Tibial nerve (tissue), 4 donors: ENCODE results near the gene KRTAP10-9. TPM values are rescaled to one million over a fixed set of nuclear protein-coding genes. Genes with fewer than 3 reads are reported as not detected.
"Not testable (repeated sequence)": the region's sequence is repeated elsewhere in the genome, so short reads cannot be mapped to it uniquely, and the experiment has no call there.

Experiments used
- DNase-seq, 2 donors: peaks; one replicate each; pipeline ENCODE4 v3.0.0-alpha.2; 2019; ENCODE audit warnings: low spot score in 2 of 2
- H3K27ac ChIP-seq, 4 donors: fragments of 200-600 bp; sonication (generic) in 3 of 4; one replicate each; pipeline ENCODE4 v1.5.1; 2017 to 2019; ENCODE audit warnings: mild to moderate bottlenecking in 1 of 4
- H3K27me3 ChIP-seq, 2 donors: fragments of 200-600 bp; sonication (generic) in 1 of 2; one replicate each; pipeline versions ENCODE4 v1.5.1 to v1.6.0; 2017 to 2019
- H3K36me3 ChIP-seq, 3 donors: fragments of 200-600 bp; sonication (generic); one replicate each; pipeline ENCODE4 v1.5.1; 2018 to 2019
- H3K4me1 ChIP-seq, 4 donors: fragments of 200-600 bp; sonication (generic) in 3 of 4; one replicate each; pipeline ENCODE4 v1.5.1; 2017 to 2019
- H3K4me3 ChIP-seq, 4 donors: fragments of 200-600 bp; sonication (generic) in 3 of 4; one replicate each; pipeline ENCODE4 v1.5.1; 2017 to 2019; ENCODE audit warnings: mild to moderate bottlenecking in 1 of 4, moderate library complexity in 1 of 4
- H3K9me3 ChIP-seq, 4 donors: fragments of 200-600 bp; sonication (generic) in 3 of 4; one replicate each; pipeline ENCODE4 v1.5.1; 2017 to 2019
- CTCF ChIP-seq, 5 experiments: fragments of 200-600 bp in 3 of 5; fragments of 450-650 bp in 2 of 5; sonication (generic) in 3 of 5; IDR thresholded peaks; one replicate each; pipeline ENCODE4 v1.5.1; 2016 to 2019; ENCODE audit warnings: antibody characterized with exemption in 5 of 5, mild to moderate bottlenecking in 3 of 5, moderate library complexity in 2 of 5
- EP300 ChIP-seq, 2 donors: sonication (generic); formaldehyde crosslinking; IDR thresholded peaks; one replicate each; pipeline ENCODE4 v1.6.1; 2017; ENCODE audit warnings: antibody characterized with exemption in 2 of 2, mild to moderate bottlenecking in 1 of 2
- POLR2A ChIP-seq, 2 donors: fragments of 450-650 bp; IDR thresholded peaks; one replicate each; pipeline ENCODE4 v1.6.1; 2017; ENCODE audit warnings: antibody characterized with exemption in 2 of 2, mild to moderate bottlenecking in 2 of 2, moderate library complexity in 2 of 2
- WGBS, 2 donors: methylation state at CpG; one replicate each; pipeline ENCODE4 v1.1.5; 2018; 5-methylcytosine and 5-hydroxymethylcytosine counted together
- total RNA-seq, 4 donors: library from RNA; depleted of rRNA; stranded (reverse); fragments of >200 nt; gene quantifications; one replicate each; pipeline ENCODE4 v1.1.0, GENCODE V29; 2016

The KRTAP10-9 gene
- total RNA-seq, 4 donors from 2014 or later, result not detected

DNA sequence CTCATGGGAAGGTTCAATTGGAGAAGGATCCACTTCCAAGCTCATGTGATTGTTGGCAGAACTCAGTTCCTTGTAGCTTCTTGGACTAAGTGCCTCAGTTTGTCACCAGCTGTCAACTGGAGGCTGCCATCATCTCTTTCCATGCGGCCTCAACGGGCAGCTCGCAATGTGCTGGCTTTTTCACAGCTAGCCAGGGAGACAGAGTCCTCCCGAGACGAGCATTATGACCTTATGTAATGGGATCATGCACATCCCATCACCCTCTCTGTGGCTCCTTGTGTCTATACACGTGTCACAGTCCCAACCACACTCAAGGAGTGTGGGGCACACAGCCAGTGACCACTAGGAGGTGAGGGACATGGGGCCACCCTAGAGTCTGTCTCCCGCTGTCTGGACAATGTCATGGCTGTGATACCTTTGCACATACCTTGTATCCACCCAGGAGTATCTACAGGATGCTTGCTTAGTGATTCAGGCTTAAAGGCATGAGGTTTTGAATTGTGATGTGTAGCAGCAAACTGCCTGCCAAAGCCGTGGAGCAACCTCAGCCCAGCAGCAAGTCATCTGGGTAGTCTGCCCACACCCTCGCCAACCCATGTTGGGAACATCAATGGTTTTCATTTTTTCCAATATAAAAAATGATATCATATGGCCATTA lies 30.7 kb upstream of the KRTAP10-9 start:
- no peaks in the 10 kb centered on the region for H3K36me3 ChIP-seq
- no peaks in the 10 kb centered on the region for H3K4me1 ChIP-seq
- peaks cover 0 to 10% of the 10 kb centered on the region in 2 donors for H3K27me3 ChIP-seq
- no peak for DNase-seq
- no peak overlapping the region for H3K27ac ChIP-seq
- no peak for TF ChIP-seq EP300 (IDR thresholded peaks at IDR 0.05)
- H3K4me3 ChIP-seq, result no peak overlapping the region
- 77 to 85% methylated on average over 9 of the region's 9 CpGs for WGBS, 2 donors
- H3K9me3 ChIP-seq, result peaks cover 0 to 10% (median 0%) of the 10 kb centered on the region in 4 donors

DNA sequence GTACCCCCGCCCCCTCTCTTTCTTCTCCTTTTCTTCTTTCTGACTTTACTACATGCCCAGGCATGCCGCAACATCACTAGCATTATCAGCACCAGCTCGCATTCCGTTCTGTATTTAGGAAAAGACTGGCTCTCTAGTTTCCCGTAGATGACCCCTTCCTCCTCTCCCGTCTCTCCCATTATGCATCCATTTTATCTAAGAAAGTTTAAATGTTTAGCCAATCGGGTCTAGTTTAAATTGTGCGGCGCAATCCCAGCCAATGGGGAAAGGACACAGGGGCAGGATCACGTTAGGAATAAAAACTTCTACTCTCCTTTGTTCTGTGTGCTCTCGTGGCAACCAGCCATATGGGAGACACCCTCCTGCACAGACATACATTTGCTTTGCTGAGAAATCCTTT lies 28.8 kb upstream of the KRTAP10-9 start:
- WGBS, 2 donors, result 61 to 69% methylated on average over 11 of the region's 11 CpGs
- no peak overlapping the region for H3K4me3 ChIP-seq
- peaks cover 0 to 2% of the 10 kb centered on the region in 2 donors for H3K27me3 ChIP-seq

DNA sequence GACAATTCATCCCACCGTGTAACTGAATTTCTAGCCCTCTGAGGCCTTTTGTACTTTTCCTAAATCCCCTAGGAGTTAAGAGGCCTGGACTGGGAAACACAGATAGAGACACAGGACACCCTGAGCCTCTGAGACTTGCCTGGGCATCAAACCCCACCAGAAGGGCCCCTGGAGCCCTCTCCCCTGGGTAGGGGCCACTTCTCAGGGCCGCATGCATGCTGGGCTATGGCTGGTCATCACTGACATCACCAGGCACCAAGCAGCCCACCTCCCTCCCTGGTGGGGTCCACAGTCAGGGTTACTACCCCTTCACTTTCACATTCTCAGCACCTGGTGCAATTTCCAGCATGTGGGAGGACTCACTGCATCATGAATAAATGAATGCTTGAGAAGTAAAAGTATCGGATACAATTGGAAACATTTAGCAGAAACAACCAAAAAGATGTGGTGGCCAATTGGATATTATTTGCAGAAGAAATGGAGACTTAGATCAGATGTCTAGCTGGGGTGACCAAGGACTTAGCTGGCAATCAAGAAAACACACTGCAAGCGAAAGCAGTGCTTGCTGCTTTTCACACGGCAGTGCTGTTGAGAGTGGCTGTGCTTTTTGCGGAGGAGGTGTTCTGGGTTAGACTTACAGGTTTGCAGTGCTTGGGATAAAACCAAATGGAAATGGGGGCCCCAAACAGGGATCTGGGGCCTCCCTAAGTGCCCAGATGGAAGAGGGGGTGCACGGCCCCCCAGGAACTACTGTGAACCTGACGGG lies 27.4 kb upstream of the KRTAP10-9 start:
- Histone ChIP-seq H3K4me1 (no peaks in the 10 kb centered on the region), H3K27ac (no peak overlapping the region), H3K4me3 (no peak overlapping the region), H3K27me3 (no peaks in the 10 kb centered on the region), H3K36me3 (no peaks in the 10 kb centered on the region), H3K9me3 (peaks cover 0 to 17% (median 0%) of the 10 kb centered on the region in 4 donors)
- WGBS, 2 donors, result 77 to 82% methylated on average over 8 of the region's 8 CpGs
- no peak for TF ChIP-seq CTCF (IDR thresholded peaks at IDR 0.05)
- TF ChIP-seq POLR2A (IDR thresholded peaks at IDR 0.05), result no peak
- no peak for TF ChIP-seq EP300 (IDR thresholded peaks at IDR 0.05)
- DNase-seq, result no peak

More for the DNA sequence above, 28.8 kb upstream of the KRTAP10-9 start:
- Histone ChIP-seq H3K9me3 (peaks cover 0 to 10% (median 0%) of the 10 kb centered on the region in 4 donors), H3K4me1 (no peaks in the 10 kb centered on the region), H3K27ac (no peak overlapping the region), H3K36me3 (no peaks in the 10 kb centered on the region)
- TF ChIP-seq EP300 (IDR thresholded peaks at IDR 0.05), result no peak
- no peak for TF ChIP-seq POLR2A (IDR thresholded peaks at IDR 0.05)
- no peak for TF ChIP-seq CTCF (IDR thresholded peaks at IDR 0.05)
- DNase-seq, result no peak

GRCh38 chr21:44600118-44600978 lies 26.5 kb upstream of the KRTAP10-9 start, which contains the start of gene KRTAP10-7:
Gene KRTAP10-7, plus strand, starts transcription at chr21:44600597. Its CDS starts 25 bp downstream, at chr21:44600622.
- not testable (repeated sequence) for H3K36me3 ChIP-seq, H3K4me1 ChIP-seq, H3K27me3 ChIP-seq, H3K4me3 ChIP-seq, H3K27ac ChIP-seq, DNase-seq
- peaks cover 0 to 18% (median 0%) of the 10 kb centered on the region in 4 donors for H3K9me3 ChIP-seq
- 71 to 77% methylated on average over 16 to 23 of the region's 23 CpGs for WGBS, 2 donors

- H3K27me3 ChIP-seq, H3K4me3 ChIP-seq, H3K36me3 ChIP-seq, DNase-seq, H3K4me1 ChIP-seq, H3K27ac ChIP-seq: not testable (repeated sequence)
- 78 to 79% methylated on average over 6 to 10 of the region's 10 CpGs for WGBS, 2 donors
- peaks cover 0 to 19% (median 0%) of the 10 kb centered on the region in 4 donors for H3K9me3 ChIP-seq
Measured at GRCh38 chr21:44601091-44601490, 25.8 kb upstream of the KRTAP10-9 start.

GRCh38 chr21:44601596-44602462 lies 25.1 kb upstream of the KRTAP10-9 start:
- no peak overlapping the region for H3K27ac ChIP-seq
- no peaks in the 10 kb centered on the region for H3K27me3 ChIP-seq
- 73 to 78% methylated on average over 21 to 23 of the region's 23 CpGs for WGBS, 2 donors
- TF ChIP-seq POLR2A (IDR thresholded peaks at IDR 0.05), result no peak
- TF ChIP-seq CTCF (IDR thresholded peaks at IDR 0.05), result no peak
- TF ChIP-seq EP300 (IDR thresholded peaks at IDR 0.05), result no peak
- no peaks in the 10 kb centered on the region for H3K4me1 ChIP-seq
- peaks cover 0 to 24% (median 0%) of the 10 kb centered on the region in 4 donors for H3K9me3 ChIP-seq
- no peak overlapping the region for H3K4me3 ChIP-seq
- no peak for DNase-seq
- H3K36me3 ChIP-seq, result no peaks in the 10 kb centered on the region
